ENCODE measurements around the gene TSPAN9. TPM values are rescaled to one million over a fixed set of nuclear protein-coding genes. Genes with fewer than 3 reads are reported as not detected.

TSPAN9 gene
- total and polyA plus RNA-seq, 11 donors = 70.0 to 387 (median 151) TPM

GRCh38 chr12:3276226-3276625 is 199.0 kb downstream of the TSPAN9 start:
- Histone ChIP-seq H3K4me3 (no peak overlapping the region), H3K36me3 (peaks cover 0 to 47% (median 10%) of the 10 kb centered on the region in 9 donors), H3K27ac (peak overlapping the region in 7 of 12 donors; percentile 6 to 80 (median 49)), H3K27me3 (no peaks in the 10 kb centered on the region), H3K4me1 (peaks cover 7 to 100% (median 43%) of the 10 kb centered on the region in 12 donors), H3K9me3 (no peaks in the 10 kb centered on the region)
- DNase-seq (no peak), ATAC-seq (peak in 2 of 4 donors; percentile 3 to 9)
- 68 to 75% (median 70%) methylated on average over 14 of the region's 14 CpGs for WGBS, 4 donors
- TF ChIP-seq POLR2A (IDR thresholded peaks at IDR 0.05) (no peak), CTCF (IDR thresholded peaks at IDR 0.05) (no peak)
- intact Hi-C loops (cut with DNase I) = loop anchor here in 7 of 10 donors (2.0 to 10.0 kb wide), 5 partner anchors 71 to 204 kb away; no protein-coding TSS in a partner anchor

DNA sequence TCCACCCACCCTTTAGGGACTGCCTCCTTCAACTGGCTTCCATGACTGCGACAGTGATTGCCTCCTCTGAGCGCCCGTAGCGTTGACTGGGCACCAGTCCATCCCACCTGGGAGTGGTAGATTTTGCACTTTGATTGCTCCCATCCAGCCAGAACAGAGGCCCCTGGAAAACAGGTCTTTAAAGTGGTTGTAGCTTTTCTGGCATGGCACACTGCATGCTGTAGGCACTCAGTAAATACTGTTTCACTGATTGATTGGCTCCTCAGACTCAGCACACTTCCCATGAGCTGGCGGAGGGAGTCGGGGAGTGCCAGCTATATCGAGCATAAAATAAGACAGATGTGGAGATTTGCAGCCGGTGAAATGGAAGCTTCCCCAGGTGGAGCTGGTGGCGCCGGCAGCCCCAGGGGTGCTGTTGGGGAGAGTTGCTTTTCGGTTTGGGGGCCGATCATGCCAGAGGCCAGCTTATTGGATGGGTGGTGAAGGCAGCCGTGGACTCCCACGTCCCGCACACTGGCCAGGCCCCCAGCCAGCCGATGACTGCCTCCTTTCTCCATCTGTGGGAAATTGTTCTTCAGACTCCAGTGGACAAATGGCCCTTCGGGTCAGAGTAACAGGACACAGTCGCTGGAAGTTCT is 200.2 kb downstream of the TSPAN9 start:
- intact Hi-C loops (cut with DNase I) = loop anchor here in 7 of 10 donors (2.0 to 10.0 kb wide), 5 partner anchors 73 to 205 kb away; no protein-coding TSS in a partner anchor
- H3K36me3 ChIP-seq = peaks cover 0 to 59% (median 21%) of the 10 kb centered on the region in 9 donors
- peaks cover 7 to 100% (median 51%) of the 10 kb centered on the region in 12 donors for H3K4me1 ChIP-seq
- H3K9me3 ChIP-seq = no peaks in the 10 kb centered on the region
- peak overlapping the region in 5 of 12 donors; percentile 19 to 80 (median 49) for H3K27ac ChIP-seq
- no peak overlapping the region for H3K4me3 ChIP-seq
- no peaks in the 10 kb centered on the region for H3K27me3 ChIP-seq
- no peak for TF ChIP-seq CTCF (IDR thresholded peaks at IDR 0.05)
- TF ChIP-seq POLR2A (IDR thresholded peaks at IDR 0.05) = no peak
- ATAC-seq (no peak), DNase-seq (no peak)
- WGBS, 4 donors = 85 to 88% (median 86%) methylated on average over 14 to 18 of the region's 18 CpGs

GRCh38 chr12:3278681-3279414 is 201.7 kb downstream of the TSPAN9 start:
- intact Hi-C loops (cut with DNase I) = loop anchor here in 5 of 10 donors (5.0 to 10.0 kb wide), 3 partner anchors 74 to 207 kb away; no protein-coding TSS in a partner anchor
- no peak overlapping the region for H3K4me3 ChIP-seq
- H3K27ac ChIP-seq = peak overlapping the region in 2 of 12 donors; percentile 24 to 80
- 79 to 86% (median 84%) methylated on average over 5 of the region's 5 CpGs for WGBS, 4 donors
- TF ChIP-seq POLR2A (IDR thresholded peaks at IDR 0.05) = no peak
- TF ChIP-seq CTCF (IDR thresholded peaks at IDR 0.05) = no peak
- DNase-seq (no peak), ATAC-seq (no peak)
- no peaks in the 10 kb centered on the region for H3K27me3 ChIP-seq
- peaks cover 0 to 67% (median 35%) of the 10 kb centered on the region in 9 donors for H3K36me3 ChIP-seq
- peaks cover 7 to 91% (median 38%) of the 10 kb centered on the region in 12 donors for H3K4me1 ChIP-seq
- H3K9me3 ChIP-seq = no peaks in the 10 kb centered on the region

- Histone ChIP-seq H3K9me3 (no peaks in the 10 kb centered on the region), H3K36me3 (peaks cover 0 to 72% (median 36%) of the 10 kb centered on the region in 9 donors), H3K27ac (peak overlapping the region in 3 of 12 donors; percentile 37 to 80 (median 53)), H3K4me3 (no peak overlapping the region), H3K4me1 (peaks cover 2 to 86% (median 32%) of the 10 kb centered on the region in 12 donors), H3K27me3 (no peaks in the 10 kb centered on the region)
- WGBS, 4 donors = 70 to 77% (median 73%) methylated on average over 10 of the region's 10 CpGs
- intact Hi-C loops (cut with DNase I) = loop anchor here in 5 of 10 donors (5.0 to 10.0 kb wide), 3 partner anchors 75 to 207 kb away; no protein-coding TSS in a partner anchor
- no peak for ATAC-seq
- no peak for TF ChIP-seq CTCF (IDR thresholded peaks at IDR 0.05)
- TF ChIP-seq POLR2A (IDR thresholded peaks at IDR 0.05) = no peak
- no peak for DNase-seq
Measured at GRCh38 chr12:3279415-3279780, 202.2 kb downstream of the TSPAN9 start.

Data from heart left ventricle (tissue), 16 donors.